Effector memory CD8-positive, alpha-beta T cell (primary cell): ENCODE results near the gene ZNF804A.

Experiments used
- ATAC-seq: fragments of 150-1000 bp; cut with Tn5 transposase; replicated peaks from 2 replicates; pipeline ENCODE4 v1.10.0; 2021; ENCODE audit warnings: mild to moderate bottlenecking, moderate library complexity
- DNase-seq, 3 experiments: peaks; one replicate each; pipeline ENCODE4 v3.0.0; 2021
- H3K27ac Mint-ChIP-seq, 2 donors: one replicate each; pipeline ENCODE4 v1.8.0; 2022; ENCODE audit warnings: mild to moderate bottlenecking in 2 of 2, mixed read lengths in 2 of 2, moderate library complexity in 2 of 2
- H3K27me3 Mint-ChIP-seq, 2 donors: one replicate each; pipeline ENCODE4 v1.8.0; 2022; ENCODE audit warnings: mixed read lengths in 2 of 2
- H3K36me3 Mint-ChIP-seq: one replicate; pipeline ENCODE4 v1.8.0; 2022; ENCODE audit warnings: mild to moderate bottlenecking, moderate library complexity, mixed read lengths; ENCODE audit not compliant: insufficient read depth
- H3K4me1 Mint-ChIP-seq, 2 donors: one replicate each; pipeline ENCODE4 v1.8.0; 2022; ENCODE audit warnings: low read depth in 2 of 2, mixed read lengths in 2 of 2
- H3K4me3 Mint-ChIP-seq, 2 donors: one replicate each; pipeline ENCODE4 v1.8.0; 2022; ENCODE audit warnings: mild to moderate bottlenecking in 2 of 2, mixed read lengths in 2 of 2, moderate library complexity in 2 of 2
- H3K9me3 Mint-ChIP-seq, 2 donors: one replicate each; pipeline ENCODE4 v1.8.0; 2022; ENCODE audit warnings: mixed read lengths in 2 of 2

Gene ZNF804A

GRCh38 chr2:184637781-184638180 is 39.5 kb downstream of the ZNF804A start:
- H3K36me3 Mint-ChIP-seq = no peaks in the 10 kb centered on the region
- no peak for ATAC-seq
- no peaks in the 10 kb centered on the region for H3K27me3 Mint-ChIP-seq

GRCh38 chr2:184644685-184645084 is 46.4 kb downstream of the ZNF804A start:
- no peak for ATAC-seq

More at GRCh38 chr2:184637781-184638180, 39.5 kb downstream of the ZNF804A start:
- Mint-ChIP-seq H3K27ac (no peak overlapping the region), H3K9me3 (peaks cover 0 to 4% of the 10 kb centered on the region in 2 donors), H3K4me1 (no peaks in the 10 kb centered on the region), H3K4me3 (no peak overlapping the region)
- DNase-seq = no peak

GRCh38 chr2:184646177-184646576 is 47.8 kb downstream of the ZNF804A start:
- Mint-ChIP-seq H3K9me3 (peaks cover 12 to 14% of the 10 kb centered on the region in 2 donors), H3K36me3 (no peaks in the 10 kb centered on the region), H3K27ac (no peak overlapping the region), H3K4me3 (no peak overlapping the region), H3K27me3 (no peaks in the 10 kb centered on the region), H3K4me1 (no peaks in the 10 kb centered on the region)
- DNase-seq (no peak), ATAC-seq (no peak)

More at GRCh38 chr2:184644685-184645084, 46.4 kb downstream of the ZNF804A start:
- Mint-ChIP-seq H3K27ac (no peak overlapping the region), H3K27me3 (no peaks in the 10 kb centered on the region), H3K4me3 (no peak overlapping the region), H3K9me3 (peaks cover 12 to 14% of the 10 kb centered on the region in 2 donors), H3K36me3 (no peaks in the 10 kb centered on the region), H3K4me1 (no peaks in the 10 kb centered on the region)
- DNase-seq = no peak

- no peaks in the 10 kb centered on the region for H3K4me1 Mint-ChIP-seq
- no peaks in the 10 kb centered on the region for H3K27me3 Mint-ChIP-seq
- DNase-seq (no peak), ATAC-seq (no peak)
- no peak overlapping the region for H3K4me3 Mint-ChIP-seq
- H3K36me3 Mint-ChIP-seq = no peaks in the 10 kb centered on the region
- no peak overlapping the region for H3K27ac Mint-ChIP-seq
- peaks cover 12 to 14% of the 10 kb centered on the region in 2 donors for H3K9me3 Mint-ChIP-seq
Observed at GRCh38 chr2:184646593-184646992, 48.3 kb downstream of the ZNF804A start.

- peaks cover 8 to 21% of the 10 kb centered on the region in 2 donors for H3K9me3 Mint-ChIP-seq
- H3K27ac Mint-ChIP-seq = no peak overlapping the region
- no peak for ATAC-seq
- no peak for DNase-seq
- no peaks in the 10 kb centered on the region for H3K27me3 Mint-ChIP-seq
- no peak overlapping the region for H3K4me3 Mint-ChIP-seq
- H3K36me3 Mint-ChIP-seq = no peaks in the 10 kb centered on the region
- no peaks in the 10 kb centered on the region for H3K4me1 Mint-ChIP-seq
Observed at GRCh38 chr2:184654945-184655344, 56.6 kb downstream of the ZNF804A start.

- no peaks in the 10 kb centered on the region for H3K27me3 Mint-ChIP-seq
- no peaks in the 10 kb centered on the region for H3K4me1 Mint-ChIP-seq
- DNase-seq = no peak
- H3K27ac Mint-ChIP-seq = no peak overlapping the region
- H3K9me3 Mint-ChIP-seq = peaks cover 0 to 2% of the 10 kb centered on the region in 2 donors
- ATAC-seq = no peak
- no peak overlapping the region for H3K4me3 Mint-ChIP-seq
- H3K36me3 Mint-ChIP-seq = no peaks in the 10 kb centered on the region
Observed at GRCh38 chr2:184677171-184677570, 78.8 kb downstream of the ZNF804A start.

- ATAC-seq (no peak), DNase-seq (no peak)
- H3K27me3 Mint-ChIP-seq = no peaks in the 10 kb centered on the region
- H3K9me3 Mint-ChIP-seq = peaks cover 0 to 2% of the 10 kb centered on the region in 2 donors
- H3K4me1 Mint-ChIP-seq = no peaks in the 10 kb centered on the region
- H3K36me3 Mint-ChIP-seq = no peaks in the 10 kb centered on the region
- H3K4me3 Mint-ChIP-seq = no peak overlapping the region
- no peak overlapping the region for H3K27ac Mint-ChIP-seq
Observed at GRCh38 chr2:184679219-184680018, 81.1 kb downstream of the ZNF804A start.

- DNase-seq (no peak), ATAC-seq (no peak)
- Mint-ChIP-seq H3K27me3 (no peaks in the 10 kb centered on the region), H3K4me3 (no peak overlapping the region), H3K36me3 (no peaks in the 10 kb centered on the region), H3K4me1 (no peaks in the 10 kb centered on the region), H3K9me3 (peaks cover 0 to 2% of the 10 kb centered on the region in 2 donors), H3K27ac (no peak overlapping the region)
Observed at GRCh38 chr2:184680825-184681224, 82.5 kb downstream of the ZNF804A start.

GRCh38 chr2:184681642-184682321 is 83.5 kb downstream of the ZNF804A start:
- no peaks in the 10 kb centered on the region for H3K4me1 Mint-ChIP-seq
- H3K9me3 Mint-ChIP-seq = peaks cover 0 to 2% of the 10 kb centered on the region in 2 donors
- H3K4me3 Mint-ChIP-seq = no peak overlapping the region
- ATAC-seq (no peak), DNase-seq (no peak)
- H3K27me3 Mint-ChIP-seq = no peaks in the 10 kb centered on the region
- H3K36me3 Mint-ChIP-seq = no peaks in the 10 kb centered on the region
- H3K27ac Mint-ChIP-seq = no peak overlapping the region

- H3K36me3 Mint-ChIP-seq = no peaks in the 10 kb centered on the region
- ATAC-seq = no peak
- DNase-seq = no peak
- no peaks in the 10 kb centered on the region for H3K4me1 Mint-ChIP-seq
- H3K27ac Mint-ChIP-seq = no peak overlapping the region
- H3K4me3 Mint-ChIP-seq = no peak overlapping the region
- no peaks in the 10 kb centered on the region for H3K27me3 Mint-ChIP-seq
- peaks cover 0 to 2% of the 10 kb centered on the region in 2 donors for H3K9me3 Mint-ChIP-seq
Observed at GRCh38 chr2:184683911-184684310, 85.6 kb downstream of the ZNF804A start.

GRCh38 chr2:184685999-184686841 is 87.9 kb downstream of the ZNF804A start:
- no peaks in the 10 kb centered on the region for H3K9me3 Mint-ChIP-seq
- H3K4me1 Mint-ChIP-seq = no peaks in the 10 kb centered on the region
- H3K36me3 Mint-ChIP-seq = no peaks in the 10 kb centered on the region
- H3K4me3 Mint-ChIP-seq = no peak overlapping the region
- no peak for ATAC-seq
- H3K27me3 Mint-ChIP-seq = no peaks in the 10 kb centered on the region
- DNase-seq = no peak
- H3K27ac Mint-ChIP-seq = no peak overlapping the region

- ATAC-seq (no peak), DNase-seq (no peak)
- H3K4me1 Mint-ChIP-seq = no peaks in the 10 kb centered on the region
- no peaks in the 10 kb centered on the region for H3K36me3 Mint-ChIP-seq
- no peaks in the 10 kb centered on the region for H3K27me3 Mint-ChIP-seq
- H3K4me3 Mint-ChIP-seq = no peak overlapping the region
- no peaks in the 10 kb centered on the region for H3K9me3 Mint-ChIP-seq
- H3K27ac Mint-ChIP-seq = no peak overlapping the region
Observed at GRCh38 chr2:184689638-184690037, 91.3 kb downstream of the ZNF804A start.

- DNase-seq = no peak
- no peaks in the 10 kb centered on the region for H3K27me3 Mint-ChIP-seq
Observed at GRCh38 chr2:184692141-184692734, 93.9 kb downstream of the ZNF804A start.

More at GRCh38 chr2:184692141-184692734, 93.9 kb downstream of the ZNF804A start:
- H3K27ac Mint-ChIP-seq = no peak overlapping the region
- no peak overlapping the region for H3K4me3 Mint-ChIP-seq
- no peaks in the 10 kb centered on the region for H3K9me3 Mint-ChIP-seq
- H3K36me3 Mint-ChIP-seq = no peaks in the 10 kb centered on the region
- no peaks in the 10 kb centered on the region for H3K4me1 Mint-ChIP-seq
- ATAC-seq = no peak
